Measurements from ENCODE around the gene RGS8.
"Not testable (repeated sequence)": the region's sequence is repeated elsewhere in the genome, so short reads cannot be mapped to it uniquely, and the experiment has no call there.

Gene RGS8

GRCh38 chr1:182700351-182700709 is 15.9 kb upstream of the RGS8 start:
- no peak for DNase-seq

GRCh38 chr1:182699393-182700350 is 15.3 kb upstream of the RGS8 start:
- no peak for DNase-seq

GRCh38 chr1:182698971-182699370 is 14.6 kb upstream of the RGS8 start:
- no peak for DNase-seq

- not testable (repeated sequence) for DNase-seq
Observed at GRCh38 chr1:182693139-182693538, 8.8 kb upstream of the RGS8 start.

- DNase-seq: no peak
Observed at GRCh38 chr1:182690886-182691443, 6.6 kb upstream of the RGS8 start.

GRCh38 chr1:182688436-182689205 is 4.2 kb upstream of the RGS8 start:
- DNase-seq: no peak

GRCh38 chr1:182687361-182687760 is 3.0 kb upstream of the RGS8 start:
- DNase-seq: no peak

- no peak for DNase-seq
Observed at GRCh38 chr1:182686446-182686845, 2.1 kb upstream of the RGS8 start.

- peak; percentile 29 for DNase-seq
Observed at GRCh38 chr1:182685215-182685614, 828 bp upstream of the RGS8 start.

- no peak for DNase-seq
Observed at GRCh38 chr1:182682898-182683501, 1.4 kb downstream of the RGS8 start.

GRCh38 chr1:182682406-182682805 is 2.0 kb downstream of the RGS8 start:
- DNase-seq: no peak

GRCh38 chr1:182681568-182681912 is 2.8 kb downstream of the RGS8 start:
- no peak for DNase-seq

GRCh38 chr1:182680901-182681567 is 3.4 kb downstream of the RGS8 start:
- no peak for DNase-seq

- no peak for DNase-seq
Observed at GRCh38 chr1:182680408-182680807, 4.0 kb downstream of the RGS8 start.

- no peak for DNase-seq
Observed at GRCh38 chr1:182679684-182680083, 4.7 kb downstream of the RGS8 start.

- DNase-seq: no peak
Observed at GRCh38 chr1:182677397-182678098, 6.8 kb downstream of the RGS8 start.

GRCh38 chr1:182676274-182676673 is 8.1 kb downstream of the RGS8 start:
- no peak for DNase-seq

- no peak for DNase-seq
Observed at GRCh38 chr1:182674346-182675246, 9.8 kb downstream of the RGS8 start.

GRCh38 chr1:182672487-182672836 is 11.9 kb downstream of the RGS8 start:
- DNase-seq: no peak

- DNase-seq: peak; percentile 71
Observed at GRCh38 chr1:182671750-182672486, 12.5 kb downstream of the RGS8 start.
